ENCODE data around the gene APOF. TPM values are rescaled to one million over a fixed set of nuclear protein-coding genes. Genes with fewer than 3 reads are reported as not detected.
"Not testable (repeated sequence)": the region's sequence is repeated elsewhere in the genome, so short reads cannot be mapped to it uniquely, and the experiment has no call there.

APOF gene
- total RNA-seq, 2 donors from 2014 or later = not detected

- Histone ChIP-seq H3K4me1 (no peaks in the 10 kb centered on the region), H3K36me3 (replicated peaks in 1 of 2; ENCODE audit: insufficient read depth in 1 of 2, low read depth in 2 of 2) (peaks cover 6 to 9% of the 10 kb centered on the region in 2 donors), H3K27me3 (no peaks in the 10 kb centered on the region), H3K9me3 (no peaks in the 10 kb centered on the region), H3K27ac (peak overlapping the region in 1 of 4 donors; percentile 50), H3K4me3 (no peak overlapping the region)
- TF ChIP-seq POLR2A (IDR thresholded peaks at IDR 0.05) = no peak
- no peak for TF ChIP-seq CTCF (IDR thresholded peaks at IDR 0.05)
- intact Hi-C loops (cut with DNase I) = no loop called here
- ATAC-seq = no peak
- WGBS, 2 donors = 57 to 90% methylated on average over 1 of the region's 1 CpG
- DNase-seq = no peak
Measured at GRCh38 chr12:56339158-56339422, 23.6 kb downstream of the APOF start.

- no peak for TF ChIP-seq CTCF (IDR thresholded peaks at IDR 0.05)
- TF ChIP-seq POLR2A (IDR thresholded peaks at IDR 0.05) = peak in 1 of 3 donors; percentile 11
- Histone ChIP-seq H3K27me3 (no peaks in the 10 kb centered on the region), H3K9me3 (no peaks in the 10 kb centered on the region), H3K36me3 (replicated peaks in 1 of 2; ENCODE audit: insufficient read depth in 1 of 2, low read depth in 2 of 2) (peaks cover 6 to 7% of the 10 kb centered on the region in 2 donors), H3K4me3 (no peak within 1 kb of the TSS), H3K4me1 (peaks cover under 1% of the 10 kb centered on the region), H3K27ac (peak within 1 kb of the TSS in 1 of 4 donors; percentile 50)
- DNase-seq (peak in 1 of 4 donors; percentile 18), ATAC-seq (no peak)
- intact Hi-C loops (cut with DNase I) = no loop called here
- 43 to 49% methylated on average over 9 of the region's 9 CpGs for WGBS, 2 donors
Measured at GRCh38 chr12:56338308-56339157, 24.1 kb downstream of the APOF start, which contains the start of gene IL23A. Gene IL23A (plus strand): TSS chr12:56338884. CDS start chr12:56339045, 161 bp downstream.

- ATAC-seq = no peak
- Histone ChIP-seq H3K27ac (no peak overlapping the region), H3K4me1 (peaks cover 7% of the 10 kb centered on the region), H3K27me3 (no peaks in the 10 kb centered on the region), H3K4me3 (no peak overlapping the region), H3K36me3 (replicated peaks in 1 of 2; ENCODE audit: insufficient read depth in 1 of 2, low read depth in 2 of 2) (peaks cover 1 to 2% of the 10 kb centered on the region in 2 donors), H3K9me3 (no peaks in the 10 kb centered on the region)
- no peak for TF ChIP-seq POLR2A (IDR thresholded peaks at IDR 0.05)
- DNase-seq = no peak
- intact Hi-C loops (cut with DNase I) = no loop called here
- 72 to 75% methylated on average over 8 of the region's 8 CpGs for WGBS, 2 donors
Measured at GRCh38 chr12:56337753-56338251, 24.9 kb downstream of the APOF start.

GRCh38 chr12:56336361-56337167 is 26.1 kb downstream of the APOF start:
- WGBS, 2 donors = 82 to 85% methylated on average over 9 of the region's 9 CpGs

GRCh38 chr12:56335527-56335926 is 27.1 kb downstream of the APOF start:
- WGBS, 2 donors = 93 to 97% methylated on average over 8 of the region's 8 CpGs
- H3K9me3 ChIP-seq; H3K27me3 ChIP-seq; H3K36me3 ChIP-seq (replicated peaks in 1 of 2; ENCODE audit: insufficient read depth in 1 of 2, low read depth in 2 of 2); H3K4me3 ChIP-seq; DNase-seq; ATAC-seq; H3K27ac ChIP-seq; intact Hi-C loops (cut with DNase I): not testable (repeated sequence)
- peaks cover 15% of the 10 kb centered on the region for H3K4me1 ChIP-seq

More at GRCh38 chr12:56336361-56337167, 26.1 kb downstream of the APOF start:
- intact Hi-C loops (cut with DNase I) = no loop called here
- TF ChIP-seq CTCF (IDR thresholded peaks at IDR 0.05) = no peak
- no peak for TF ChIP-seq POLR2A (IDR thresholded peaks at IDR 0.05)
- ATAC-seq = no peak
- Histone ChIP-seq H3K4me1 (peaks cover 15% of the 10 kb centered on the region), H3K36me3 (replicated peaks in 1 of 2; ENCODE audit: insufficient read depth in 1 of 2, low read depth in 2 of 2) (no peaks in the 10 kb centered on the region), H3K27ac (no peak overlapping the region), H3K9me3 (no peaks in the 10 kb centered on the region), H3K4me3 (no peak overlapping the region), H3K27me3 (no peaks in the 10 kb centered on the region)
- DNase-seq = peak in 1 of 4 donors; percentile 53

Data from body of pancreas (tissue), 4 donors.